HG03045 (cell line): ENCODE data around the gene PDCD4.

ENCODE experiments used
- ATAC-seq: cut with Tn5 transposase; IDR thresholded peaks from one replicate; pipeline ENCODE4 v1.9.1; 2021; ENCODE audit warnings: mild to moderate bottlenecking, moderate library complexity; ENCODE audit not compliant: unreplicated experiment

The PDCD4 gene

DNA sequence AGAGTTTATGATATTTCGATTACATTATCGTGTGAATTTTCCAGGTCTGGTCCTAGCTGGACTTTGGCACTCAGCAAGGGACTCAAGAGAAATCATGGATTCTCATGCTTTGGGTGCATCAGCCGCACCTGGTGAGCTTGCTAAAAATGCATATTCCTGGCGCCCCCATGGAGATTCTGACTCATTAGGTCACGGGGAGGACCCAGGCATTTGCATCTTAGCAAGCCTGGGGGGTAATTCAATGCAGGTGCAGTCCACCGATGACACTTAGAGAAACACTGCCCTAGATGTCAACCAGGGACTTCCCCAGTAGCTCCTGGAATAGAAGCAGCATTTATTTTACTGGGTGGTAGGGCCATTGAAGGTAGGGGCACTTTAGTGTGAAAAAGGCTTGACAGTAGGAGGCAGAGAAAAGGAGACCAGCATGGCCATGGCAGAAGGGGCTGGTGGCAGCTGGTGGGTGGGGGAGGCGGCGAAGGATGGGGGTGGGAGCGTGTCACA lies 29.9 kb upstream of the PDCD4 start:
- ATAC-seq: peak; percentile 76

DNA sequence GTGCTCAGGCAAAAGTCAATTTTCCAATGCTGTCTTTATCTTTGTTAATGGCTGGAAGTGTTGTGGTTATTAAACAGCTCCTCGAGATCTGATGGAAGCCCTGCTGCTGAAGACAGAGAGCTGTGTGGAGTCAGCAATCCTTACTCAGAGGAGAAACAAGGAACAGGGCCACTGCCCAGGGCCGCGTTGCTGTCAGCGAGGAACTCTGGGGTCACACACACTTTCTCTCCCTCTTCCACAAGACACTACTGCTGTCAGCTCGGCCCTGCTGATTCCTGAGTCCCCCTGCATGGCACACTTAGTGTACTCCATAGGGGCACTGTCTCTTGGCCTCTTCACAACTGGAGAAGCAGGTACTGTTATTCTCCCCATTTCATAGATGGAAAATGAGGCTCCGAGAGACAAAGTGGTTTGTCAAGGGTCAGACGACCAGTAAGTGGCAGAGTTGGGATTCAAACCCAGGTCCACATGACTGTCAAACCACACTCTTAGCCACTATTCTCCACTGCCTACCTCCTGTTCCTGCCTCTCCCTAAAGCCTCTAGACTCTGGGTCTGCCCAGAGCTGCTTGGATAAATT lies 29.3 kb upstream of the PDCD4 start:
- ATAC-seq: peak; percentile 3

DNA sequence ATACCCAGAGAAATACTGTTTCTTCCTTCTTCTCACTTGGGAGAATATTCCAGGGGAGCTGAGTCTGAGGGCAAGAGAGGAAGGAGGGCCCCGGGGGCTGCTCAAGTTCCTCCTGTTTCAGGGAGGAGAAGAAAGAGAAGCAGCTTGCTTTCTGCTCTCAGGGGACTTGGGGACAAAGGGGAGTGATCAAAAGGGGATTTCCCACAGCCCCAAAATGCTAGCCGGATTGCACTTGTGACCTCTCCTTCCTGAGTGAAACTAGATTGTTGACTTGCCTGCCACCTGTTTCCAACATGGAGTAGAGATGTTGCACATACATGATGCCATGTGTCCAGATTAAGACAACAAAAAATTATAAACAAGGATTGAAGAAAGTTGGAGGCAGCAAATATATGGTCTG lies 28.7 kb upstream of the PDCD4 start:
- peak; percentile 65 for ATAC-seq

DNA sequence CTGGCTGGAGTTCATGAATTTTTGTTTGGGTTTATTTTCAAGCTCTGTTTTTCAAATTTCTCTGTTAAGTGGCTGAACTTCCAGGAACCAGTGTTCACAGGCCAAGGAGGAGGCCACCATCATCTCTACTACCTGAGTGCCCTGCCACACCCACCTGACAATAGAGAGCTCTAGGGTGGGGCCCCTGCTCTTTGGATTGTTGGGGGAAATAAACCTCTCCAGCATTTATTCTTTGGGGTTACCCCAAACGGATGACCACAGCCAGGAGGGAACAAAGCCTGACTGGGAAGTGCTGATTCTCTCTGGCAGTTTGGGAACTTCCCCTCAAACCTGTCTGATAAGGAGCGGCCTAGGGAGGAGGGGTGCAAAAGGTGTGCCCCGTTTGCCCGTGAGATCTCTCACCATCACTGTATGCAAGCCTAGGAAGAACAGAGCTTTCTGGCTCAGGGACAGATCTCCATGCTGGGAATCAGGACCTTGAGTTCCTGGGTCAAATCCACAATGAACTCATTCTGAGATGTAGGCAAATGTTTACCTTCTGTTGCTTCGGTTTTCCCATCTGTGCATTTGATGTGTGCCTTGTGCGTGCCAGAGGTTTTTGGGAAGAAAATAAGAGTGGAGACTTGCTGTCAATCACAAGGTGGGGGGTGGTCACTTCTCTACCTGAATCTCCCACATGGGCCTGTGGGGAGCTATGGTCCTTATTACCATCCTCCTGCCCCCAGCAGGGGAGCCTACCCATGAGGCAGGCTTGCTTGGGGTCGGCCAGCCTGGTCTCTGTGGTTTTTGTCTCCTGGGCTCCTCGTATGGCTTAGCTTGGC lies 27.7 kb upstream of the PDCD4 start:
- no peak for ATAC-seq

DNA sequence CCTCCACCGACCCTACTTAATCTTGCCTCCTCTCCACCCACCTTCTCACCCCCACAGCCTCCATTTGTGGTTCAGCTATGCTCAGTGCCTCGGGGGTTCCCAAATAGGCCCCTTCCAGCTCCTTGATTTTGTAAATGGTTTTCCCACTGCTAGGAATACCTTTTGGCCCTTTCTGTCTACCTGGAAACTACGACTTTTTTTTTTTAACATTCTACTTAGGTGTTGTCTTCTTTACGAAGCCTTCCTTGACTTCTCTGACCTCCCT lies 27.2 kb upstream of the PDCD4 start:
- no peak for ATAC-seq

DNA sequence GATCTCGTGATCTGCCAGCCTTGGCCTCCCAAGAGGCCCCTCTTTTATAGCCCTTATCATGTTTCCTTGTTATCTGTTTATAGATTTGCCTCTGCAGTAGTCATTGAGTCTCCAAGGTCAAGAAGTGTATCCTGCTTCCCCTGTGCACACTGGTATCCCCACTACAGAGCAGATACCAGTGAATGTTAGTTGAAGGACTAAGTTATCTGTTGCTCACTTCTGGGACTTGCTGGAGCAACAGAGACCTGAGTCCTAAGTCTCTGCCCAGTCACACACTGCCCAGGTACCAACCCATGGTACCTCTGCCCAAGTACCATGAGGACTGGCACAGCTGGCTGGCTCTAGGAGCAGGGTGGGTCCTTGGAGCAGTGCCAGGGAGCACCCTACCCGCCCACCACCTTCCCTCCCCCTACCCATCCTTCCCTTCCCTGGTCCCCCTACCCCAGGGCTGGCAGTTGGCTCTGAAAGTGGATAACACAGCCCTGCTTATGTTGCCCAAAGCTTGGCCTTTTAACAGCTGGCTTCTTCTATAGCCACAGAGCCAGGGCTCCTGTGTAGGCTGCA lies 26.5 kb upstream of the PDCD4 start:
- ATAC-seq: no peak

DNA sequence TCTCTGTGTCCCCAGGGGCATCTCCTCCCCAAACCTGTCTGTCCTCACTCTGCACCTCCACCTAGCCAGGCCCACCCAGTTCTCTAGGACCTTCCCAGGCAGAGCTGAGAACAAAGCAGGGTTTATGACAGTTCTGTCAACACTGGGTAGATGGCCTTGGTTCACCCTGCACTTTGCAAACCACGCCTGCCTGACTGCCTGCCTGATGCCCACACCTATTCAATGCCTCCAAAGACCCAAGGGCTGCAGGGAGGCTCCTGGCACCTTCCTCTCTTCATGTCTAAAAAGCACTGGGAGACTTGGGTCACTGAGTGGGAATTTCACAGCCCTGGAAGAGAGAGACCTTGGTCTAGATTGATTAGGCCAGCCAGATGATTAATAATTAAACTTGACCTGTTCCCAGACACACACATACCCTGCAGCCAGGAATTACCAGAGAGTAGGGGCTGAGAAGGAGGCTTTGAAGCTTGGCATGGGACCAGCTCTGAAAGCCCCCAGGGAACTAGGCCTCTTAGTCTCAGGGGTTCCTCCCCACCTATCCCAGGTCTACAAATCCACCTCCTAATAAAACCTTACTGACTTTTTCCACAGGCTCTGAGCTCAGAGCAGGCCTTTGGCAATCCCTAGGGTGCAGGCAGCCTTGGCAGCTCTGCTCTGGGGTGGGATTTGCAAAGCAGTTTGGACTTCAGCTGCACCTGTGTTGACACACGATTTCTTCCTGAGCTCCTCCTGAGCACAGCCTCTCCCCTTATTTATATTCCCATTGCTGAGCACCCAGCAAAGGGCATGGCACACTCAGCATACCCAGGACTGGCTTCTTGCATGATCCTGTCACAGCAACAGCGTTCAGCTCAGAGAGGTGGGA lies 25.7 kb upstream of the PDCD4 start:
- ATAC-seq: no peak

DNA sequence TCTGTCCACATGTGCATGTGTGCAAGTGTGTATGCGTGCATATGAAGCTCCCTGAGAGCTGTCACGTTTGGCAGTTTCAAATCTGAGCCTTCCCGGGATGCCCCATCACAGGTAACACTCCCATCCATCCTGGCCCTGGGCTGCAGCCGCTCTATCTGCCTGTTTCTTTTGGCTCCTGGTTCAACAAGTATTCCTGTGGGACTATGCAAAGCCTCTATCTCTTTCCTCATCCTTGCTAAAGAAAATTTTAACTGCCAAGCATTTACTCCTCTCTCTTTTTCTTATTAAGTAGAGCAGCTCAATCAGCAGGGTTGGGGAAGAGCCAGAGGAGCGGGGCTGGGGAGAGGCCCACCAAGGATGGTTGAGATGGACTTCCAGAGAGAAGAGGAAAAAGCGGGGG lies 24.4 kb upstream of the PDCD4 start:
- no peak for ATAC-seq

DNA sequence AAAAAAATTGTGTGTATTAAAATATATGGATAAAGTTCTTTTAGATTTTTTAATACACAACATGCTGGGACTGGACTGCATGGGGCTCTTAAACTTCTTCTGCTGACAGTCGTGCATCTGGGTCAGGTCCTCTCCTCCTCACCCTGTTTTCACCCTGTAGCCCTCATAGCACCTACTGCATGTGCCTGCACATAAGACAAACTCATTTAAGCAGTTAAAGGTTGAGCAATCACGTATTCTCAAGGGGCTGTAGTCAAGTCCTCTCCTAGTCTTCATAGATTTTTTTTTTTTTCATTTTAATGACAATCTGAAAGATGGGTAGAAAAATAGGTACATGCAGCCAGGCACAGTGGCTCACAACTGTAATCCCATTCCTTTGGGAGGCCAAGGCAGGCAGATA lies 23.6 kb upstream of the PDCD4 start:
- ATAC-seq: no peak

DNA sequence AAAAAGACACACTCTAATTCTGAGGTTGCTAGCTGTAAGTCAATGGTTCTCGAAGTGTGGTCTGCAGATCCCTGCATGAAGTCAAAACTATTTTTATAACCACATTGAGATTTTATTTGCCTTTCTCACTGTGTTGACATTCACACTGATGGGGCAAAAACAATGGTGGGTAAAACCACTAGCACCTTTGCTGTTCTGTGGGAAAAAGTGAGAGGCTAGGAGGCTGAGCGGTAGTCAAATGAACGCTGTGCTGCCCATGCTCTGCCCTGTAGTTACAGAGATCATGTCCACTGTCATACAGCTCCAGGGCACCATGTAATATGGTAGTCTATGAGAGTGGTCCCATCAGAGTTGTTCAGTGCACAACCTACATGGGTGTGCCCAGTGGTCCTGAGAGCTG lies 21.6 kb upstream of the PDCD4 start:
- no peak for ATAC-seq

DNA sequence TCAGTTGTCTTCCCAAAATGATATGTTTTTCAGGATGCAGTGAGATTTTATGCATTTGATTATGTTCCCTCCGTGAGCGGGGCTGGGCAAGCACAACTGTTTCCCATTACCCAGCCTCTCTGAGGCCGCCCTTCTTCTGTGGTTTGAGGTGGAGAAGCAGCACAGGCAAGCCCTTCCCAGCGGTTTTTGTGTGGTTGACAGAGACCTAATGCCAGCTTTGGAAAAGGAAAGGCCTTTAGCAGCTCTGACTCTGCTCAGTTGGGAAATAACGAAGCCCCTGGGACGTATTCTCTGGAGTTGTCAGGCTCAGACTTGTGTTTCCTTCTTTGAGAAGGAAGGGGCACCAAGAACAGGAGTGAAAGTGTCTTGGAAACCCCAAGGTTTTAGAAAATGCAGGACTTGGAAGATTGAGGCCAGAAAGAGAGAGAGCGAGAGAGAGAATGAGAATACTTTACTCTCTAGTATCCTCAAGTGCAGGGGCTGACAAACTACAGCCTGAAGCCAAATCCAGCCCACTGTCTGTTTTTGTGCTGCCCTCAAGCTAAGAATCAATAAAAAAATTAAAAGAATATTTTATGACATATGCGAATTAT lies 20.6 kb upstream of the PDCD4 start:
- ATAC-seq: no peak

DNA sequence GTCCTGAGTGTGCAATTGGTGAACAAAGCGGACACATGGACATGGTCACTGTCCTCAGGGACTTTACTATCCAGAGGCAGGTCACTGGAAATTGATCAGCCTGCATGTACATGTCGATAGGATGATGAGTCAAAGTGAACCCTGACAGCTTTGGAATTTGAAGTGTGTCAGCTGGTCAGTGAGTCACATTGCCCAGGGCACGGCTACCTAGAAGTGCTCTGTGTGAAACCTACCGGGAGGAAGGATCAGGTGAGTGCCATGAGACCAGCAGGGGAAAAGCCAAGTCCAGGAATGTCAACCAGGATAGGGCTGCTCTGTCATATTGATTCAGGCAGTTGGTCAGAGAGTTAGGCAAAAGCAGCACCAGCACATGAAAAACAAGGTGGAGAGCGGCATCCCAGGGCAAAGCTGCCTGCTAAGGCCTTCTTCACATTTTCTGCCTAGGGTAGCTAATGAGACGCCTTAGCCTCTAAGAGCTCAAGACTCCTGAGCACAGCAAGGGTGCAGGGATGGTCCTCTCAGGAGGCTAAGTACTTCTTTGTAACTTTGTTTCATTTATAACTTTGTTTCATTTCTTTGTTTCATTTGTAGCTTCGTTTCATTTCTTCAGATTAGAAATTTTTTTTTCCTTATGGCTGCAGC lies 19.4 kb upstream of the PDCD4 start:
- ATAC-seq: no peak

DNA sequence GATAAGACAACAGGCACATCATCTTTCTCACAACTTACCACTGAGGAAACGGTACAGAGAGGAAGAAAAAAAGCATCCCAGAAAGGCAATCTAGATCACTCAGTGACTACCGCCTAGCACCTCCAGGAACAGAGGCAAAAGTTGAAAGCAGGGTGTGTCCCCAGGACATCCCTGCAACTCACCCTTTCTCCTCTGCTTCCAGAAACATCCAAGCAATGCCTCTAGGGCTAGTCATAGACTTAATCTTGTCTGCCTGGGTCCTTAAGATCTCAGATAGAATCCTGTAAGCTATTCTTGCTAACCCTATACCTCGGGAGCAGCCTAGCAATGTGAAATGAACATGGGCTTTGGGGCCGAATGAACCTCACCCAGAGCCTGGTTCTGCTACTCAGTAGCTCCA lies 18.8 kb upstream of the PDCD4 start:
- ATAC-seq: no peak

DNA sequence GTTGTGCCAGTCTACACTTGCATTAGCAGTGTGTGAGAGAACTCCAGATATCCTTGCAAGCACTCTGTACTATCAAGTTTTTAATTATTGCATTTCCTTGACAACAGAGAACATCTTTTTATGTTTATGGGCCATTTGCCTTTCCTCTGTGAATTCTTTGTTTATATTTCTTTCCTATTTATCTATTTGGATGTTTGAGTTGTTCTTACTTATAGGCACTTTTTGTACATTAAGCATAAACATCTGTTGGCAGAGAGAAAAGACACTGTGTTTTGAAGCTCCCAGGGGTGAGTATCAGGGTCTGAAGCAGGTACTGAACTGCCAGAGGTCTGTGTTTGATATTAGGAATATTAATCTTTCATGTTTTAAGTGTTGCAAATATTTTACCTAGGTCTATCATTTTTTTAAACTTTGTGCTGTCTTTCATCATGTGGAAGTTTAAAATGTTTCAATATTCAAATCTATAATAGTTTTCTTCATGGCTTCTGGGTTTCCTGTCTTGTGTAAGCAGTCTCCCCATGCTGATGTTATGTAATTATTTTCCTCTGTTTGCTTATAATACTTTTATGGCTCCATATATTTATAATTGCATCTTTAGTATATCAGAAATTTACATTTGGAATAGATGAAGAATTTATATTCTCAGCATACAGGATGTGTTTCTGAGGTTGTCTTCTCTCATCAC lies 17.7 kb upstream of the PDCD4 start:
- no peak for ATAC-seq

DNA sequence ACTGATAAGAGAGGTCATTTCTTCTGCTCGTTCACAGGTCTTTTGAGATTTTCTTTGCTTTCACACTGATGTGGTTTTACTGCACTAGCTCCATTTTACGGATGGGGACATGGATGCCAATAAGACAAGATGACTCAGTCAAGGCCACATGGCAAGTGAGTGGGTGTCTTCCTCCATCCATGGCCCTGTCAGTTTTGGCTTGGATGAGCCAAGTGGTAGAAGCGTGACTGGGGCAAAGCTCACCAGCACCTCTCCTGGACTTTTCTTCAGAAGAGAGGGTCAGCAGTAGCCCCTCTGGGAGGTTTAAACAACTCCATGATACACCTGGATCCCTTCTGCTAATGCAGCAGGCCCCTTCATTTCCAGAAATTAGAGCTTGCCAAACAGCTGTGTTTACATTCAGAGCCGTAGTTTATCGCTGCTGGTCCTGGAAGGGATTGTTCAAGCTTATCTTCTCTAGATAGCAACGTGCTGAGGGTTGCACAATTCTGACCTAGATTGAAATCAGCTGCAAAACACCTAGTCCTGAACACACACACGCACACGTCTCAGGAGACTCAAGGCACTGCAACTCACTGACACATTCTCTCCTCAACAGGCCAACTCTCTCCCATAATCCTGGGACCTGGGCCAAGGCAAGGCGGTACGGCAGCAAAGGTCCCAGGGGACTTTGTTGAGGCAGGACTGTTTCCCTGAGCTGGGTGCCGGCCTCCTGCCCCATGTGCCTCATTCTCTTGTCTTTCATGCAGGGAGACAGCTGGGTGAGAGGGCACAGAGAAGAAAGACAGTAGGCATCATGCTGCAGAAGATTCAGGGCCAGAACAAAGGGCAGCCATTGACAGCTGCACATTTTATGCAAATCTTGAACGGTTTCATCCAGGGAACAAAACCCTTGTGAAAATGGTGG lies 14.2 kb upstream of the PDCD4 start:
- peak; percentile 25 for ATAC-seq

DNA sequence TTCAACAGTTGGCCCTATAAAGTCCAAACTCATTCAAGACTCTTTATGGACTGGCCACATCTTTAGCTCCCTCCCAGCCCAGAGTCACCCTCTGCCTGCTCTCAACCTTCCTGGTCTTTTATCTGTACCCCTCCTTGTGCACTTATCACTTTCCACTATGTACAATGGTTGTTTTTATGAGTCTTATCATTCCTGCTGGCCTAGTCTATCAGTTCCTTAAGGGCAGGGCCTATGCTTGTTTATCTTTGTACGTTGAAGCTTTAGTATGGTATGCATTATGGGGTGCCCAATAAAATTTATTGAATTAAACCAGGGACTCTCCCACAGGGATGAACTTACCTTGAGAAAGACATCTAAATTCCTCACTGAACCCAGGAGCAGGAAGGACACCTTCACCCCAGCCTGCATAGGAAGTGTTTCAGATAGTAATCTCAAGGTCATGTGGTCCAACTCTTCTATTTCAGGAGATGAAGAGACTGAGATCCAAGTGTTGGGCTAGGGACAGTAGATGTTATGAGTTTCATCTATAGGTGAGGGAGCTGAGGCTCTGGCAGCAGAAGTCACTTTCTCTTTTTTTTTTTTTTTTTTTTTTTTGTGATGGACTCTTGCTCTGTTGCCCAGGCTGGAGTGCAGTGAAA lies 13.3 kb upstream of the PDCD4 start:
- ATAC-seq: no peak

DNA sequence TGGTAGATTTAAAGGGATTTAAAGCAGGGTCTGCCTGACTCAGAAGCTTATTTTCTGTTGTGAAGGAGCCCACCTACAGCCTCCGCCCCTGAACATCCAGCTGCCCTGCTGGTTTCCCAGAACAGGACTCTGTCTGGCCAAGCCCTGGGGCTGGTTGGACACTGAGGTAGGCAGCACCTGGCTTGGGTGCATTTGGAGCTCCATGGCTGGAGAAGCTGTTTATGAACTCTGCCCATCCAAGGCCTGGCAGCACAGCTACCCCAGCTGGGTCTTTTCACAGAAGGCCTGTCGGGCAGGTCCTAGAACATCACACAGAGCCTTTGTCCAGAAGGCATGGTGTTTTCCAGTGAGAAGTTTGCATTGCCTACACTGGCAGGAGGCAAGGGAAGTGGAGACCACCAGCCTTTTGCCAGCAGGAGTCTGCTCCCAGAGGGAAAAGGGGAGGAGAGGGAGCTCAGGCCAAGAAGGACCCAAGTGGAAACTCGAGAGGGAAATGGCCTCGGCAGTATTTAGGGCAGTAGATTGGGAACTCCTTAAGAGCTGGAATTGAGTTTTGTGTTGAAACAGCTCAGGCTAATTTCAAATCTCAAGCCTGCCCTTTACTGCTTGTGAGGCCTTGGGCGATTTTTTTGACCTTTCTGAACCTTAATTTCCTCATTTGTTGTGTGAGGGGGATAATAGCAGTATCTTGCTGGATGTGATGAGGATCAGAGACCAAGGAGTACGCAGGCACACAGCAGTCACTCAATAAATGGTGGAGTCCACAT lies 12.3 kb upstream of the PDCD4 start:
- no peak for ATAC-seq

DNA sequence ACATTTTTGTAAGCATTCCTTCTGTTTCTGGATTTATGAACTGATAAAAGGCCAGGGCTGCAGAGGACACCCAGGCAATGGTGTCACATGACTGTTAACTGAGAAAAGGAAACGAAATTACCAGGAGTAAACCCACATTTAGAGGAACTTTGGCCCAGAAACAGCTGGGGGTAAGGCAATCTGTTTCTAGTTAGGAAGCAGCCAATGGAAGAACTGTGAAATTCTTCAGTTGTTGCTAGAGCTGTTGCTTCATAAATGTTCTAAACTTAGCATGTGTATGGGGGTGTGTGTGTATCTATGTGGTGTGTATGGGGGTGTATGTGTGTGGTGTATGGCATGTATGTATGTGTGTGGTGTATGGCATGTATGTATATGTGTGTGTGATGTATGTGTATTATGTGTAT lies 11.8 kb upstream of the PDCD4 start:
- ATAC-seq: no peak
